Activated CD4-positive, alpha-beta memory T cell treated with anti-CD3 and anti-CD28 coated beads, Interleukin-2, amount 10 ng/mL, durations not matched to agents 7 days and 5 days (primary cell): ENCODE data around the gene BMPR2. TPM values are rescaled to one million over a fixed set of nuclear protein-coding genes. Genes with fewer than 3 reads are reported as not detected.

Source experiments
- CTCF ChIA-PET: fragments of 350-600 bp; sonication (Branson Sonifier 250); formaldehyde crosslinking; loops from one replicate; lab custom pipeline; 2021; ENCODE audit warnings: antibody characterized with exemption, inconsistent platforms; lab: Charles Lee
- POLR2A ChIA-PET: fragments of 350-600 bp; sonication (Branson Sonifier 250); formaldehyde crosslinking; loops from one replicate; lab custom pipeline; 2021; ENCODE audit warnings: antibody characterized with exemption; lab: Charles Lee
- DNase-seq: peaks from one replicate; pipeline ENCODE4 v3.0.0-alpha.2; 2020
- H3K27ac Mint-ChIP-seq: one replicate; pipeline ENCODE4 v1.8.0; 2021; ENCODE audit warnings: mild to moderate bottlenecking, mixed read lengths
- H3K27me3 Mint-ChIP-seq: one replicate; pipeline ENCODE4 v1.8.0; 2021; ENCODE audit warnings: mixed read lengths
- H3K36me3 Mint-ChIP-seq: one replicate; pipeline ENCODE4 v1.8.0; 2021; ENCODE audit warnings: low read depth, mixed read lengths
- H3K4me1 Mint-ChIP-seq: one replicate; pipeline ENCODE4 v1.8.0; 2021; ENCODE audit warnings: mixed read lengths
- H3K4me3 Mint-ChIP-seq: one replicate; pipeline ENCODE4 v1.8.0; 2021; ENCODE audit warnings: mild to moderate bottlenecking, mixed read lengths
- H3K9me3 Mint-ChIP-seq: one replicate; pipeline ENCODE4 v1.8.0; 2021; ENCODE audit warnings: mixed read lengths
- total RNA-seq, 2 experiments: library from RNA; stranded (reverse); gene quantifications; one replicate each; pipeline ENCODE4 v1.2.3, GENCODE V29; 2021

Gene BMPR2
- total RNA-seq, 2 experiments from 2014 or later, result 9.7 to 10.6 TPM

- Mint-ChIP-seq H3K4me1 (no peaks in the 10 kb centered on the region), H3K36me3 (no peaks in the 10 kb centered on the region), H3K27me3 (no peaks in the 10 kb centered on the region), H3K4me3 (no peak overlapping the region), H3K9me3 (no peaks in the 10 kb centered on the region), H3K27ac (no peak overlapping the region)
- CTCF ChIA-PET, result no interaction called here
- POLR2A ChIA-PET, result no interaction called here
- DNase-seq, result no peak
These were observed 29.7 kb downstream of the BMPR2 start for GRCh38 chr2:202405798-202406197.

- POLR2A ChIA-PET, result no interaction called here
- Mint-ChIP-seq H3K36me3 (no peaks in the 10 kb centered on the region), H3K4me1 (no peaks in the 10 kb centered on the region), H3K4me3 (no peak overlapping the region), H3K9me3 (no peaks in the 10 kb centered on the region), H3K27me3 (no peaks in the 10 kb centered on the region), H3K27ac (no peak overlapping the region)
- CTCF ChIA-PET, result no interaction called here
- DNase-seq, result no peak
These were observed 30.4 kb downstream of the BMPR2 start for GRCh38 chr2:202406445-202406978.

GRCh38 chr2:202408546-202409140 is 32.5 kb downstream of the BMPR2 start:
- no peak overlapping the region for H3K27ac Mint-ChIP-seq
- no peak overlapping the region for H3K4me3 Mint-ChIP-seq
- no peaks in the 10 kb centered on the region for H3K9me3 Mint-ChIP-seq
- H3K4me1 Mint-ChIP-seq, result no peaks in the 10 kb centered on the region
- H3K36me3 Mint-ChIP-seq, result no peaks in the 10 kb centered on the region
- ChIA-PET CTCF (no interaction called here), POLR2A (no interaction called here)
- H3K27me3 Mint-ChIP-seq, result no peaks in the 10 kb centered on the region
- DNase-seq, result no peak

GRCh38 chr2:202410092-202410491 is 34.0 kb downstream of the BMPR2 start:
- no peak for DNase-seq
- CTCF ChIA-PET, result no interaction called here
- POLR2A ChIA-PET, result no interaction called here
- H3K27ac Mint-ChIP-seq, result no peak overlapping the region
- H3K4me1 Mint-ChIP-seq, result no peaks in the 10 kb centered on the region
- H3K36me3 Mint-ChIP-seq, result no peaks in the 10 kb centered on the region
- no peaks in the 10 kb centered on the region for H3K9me3 Mint-ChIP-seq
- no peak overlapping the region for H3K4me3 Mint-ChIP-seq
- no peaks in the 10 kb centered on the region for H3K27me3 Mint-ChIP-seq

- ChIA-PET CTCF (no interaction called here), POLR2A (no interaction called here)
- H3K27ac Mint-ChIP-seq, result no peak overlapping the region
- no peak for DNase-seq
- no peaks in the 10 kb centered on the region for H3K36me3 Mint-ChIP-seq
- no peaks in the 10 kb centered on the region for H3K4me1 Mint-ChIP-seq
- no peak overlapping the region for H3K4me3 Mint-ChIP-seq
- H3K9me3 Mint-ChIP-seq, result no peaks in the 10 kb centered on the region
- H3K27me3 Mint-ChIP-seq, result no peaks in the 10 kb centered on the region
These were observed 35.0 kb downstream of the BMPR2 start for GRCh38 chr2:202411097-202411496.

- H3K9me3 Mint-ChIP-seq, result no peaks in the 10 kb centered on the region
- H3K4me3 Mint-ChIP-seq, result no peak overlapping the region
- no peak overlapping the region for H3K27ac Mint-ChIP-seq
- POLR2A ChIA-PET, result no interaction called here
- H3K36me3 Mint-ChIP-seq, result no peaks in the 10 kb centered on the region
- CTCF ChIA-PET, result no interaction called here
- no peaks in the 10 kb centered on the region for H3K27me3 Mint-ChIP-seq
- H3K4me1 Mint-ChIP-seq, result no peaks in the 10 kb centered on the region
- DNase-seq, result no peak
These were observed 41.9 kb downstream of the BMPR2 start for GRCh38 chr2:202418027-202418426.

GRCh38 chr2:202418511-202418910 is 42.4 kb downstream of the BMPR2 start:
- Mint-ChIP-seq H3K4me3 (no peak overlapping the region), H3K27ac (no peak overlapping the region), H3K4me1 (no peaks in the 10 kb centered on the region), H3K36me3 (no peaks in the 10 kb centered on the region), H3K9me3 (no peaks in the 10 kb centered on the region), H3K27me3 (no peaks in the 10 kb centered on the region)
- CTCF ChIA-PET, result no interaction called here
- POLR2A ChIA-PET, result no interaction called here
- DNase-seq, result no peak

GRCh38 chr2:202423139-202423538 is 47.0 kb downstream of the BMPR2 start:
- CTCF ChIA-PET, result no interaction called here
- Mint-ChIP-seq H3K36me3 (peaks cover 4% of the 10 kb centered on the region), H3K27me3 (no peaks in the 10 kb centered on the region), H3K4me3 (no peak overlapping the region), H3K27ac (no peak overlapping the region), H3K4me1 (no peaks in the 10 kb centered on the region), H3K9me3 (no peaks in the 10 kb centered on the region)
- no peak for DNase-seq
- POLR2A ChIA-PET, result no interaction called here

GRCh38 chr2:202425036-202425435 is 48.9 kb downstream of the BMPR2 start:
- ChIA-PET CTCF (no interaction called here), POLR2A (no interaction called here)
- Mint-ChIP-seq H3K4me3 (no peak overlapping the region), H3K9me3 (peaks cover 12% of the 10 kb centered on the region), H3K27me3 (no peaks in the 10 kb centered on the region), H3K27ac (no peak overlapping the region), H3K4me1 (no peaks in the 10 kb centered on the region), H3K36me3 (peaks cover 14% of the 10 kb centered on the region)
- no peak for DNase-seq

GRCh38 chr2:202426751-202427150 is 50.6 kb downstream of the BMPR2 start:
- ChIA-PET CTCF (no interaction called here), POLR2A (no interaction called here)
- peaks cover 14% of the 10 kb centered on the region for H3K9me3 Mint-ChIP-seq
- H3K27ac Mint-ChIP-seq, result no peak overlapping the region
- no peaks in the 10 kb centered on the region for H3K27me3 Mint-ChIP-seq
- no peak for DNase-seq
- H3K4me3 Mint-ChIP-seq, result no peak overlapping the region
- no peaks in the 10 kb centered on the region for H3K4me1 Mint-ChIP-seq
- H3K36me3 Mint-ChIP-seq, result peaks cover 14% of the 10 kb centered on the region

GRCh38 chr2:202429164-202429980 is 53.2 kb downstream of the BMPR2 start:
- ChIA-PET POLR2A (no interaction called here), CTCF (no interaction called here)
- H3K36me3 Mint-ChIP-seq, result peaks cover 14% of the 10 kb centered on the region
- no peak overlapping the region for H3K4me3 Mint-ChIP-seq
- no peaks in the 10 kb centered on the region for H3K27me3 Mint-ChIP-seq
- DNase-seq, result no peak
- H3K9me3 Mint-ChIP-seq, result peaks cover 14% of the 10 kb centered on the region
- no peak overlapping the region for H3K27ac Mint-ChIP-seq
- no peaks in the 10 kb centered on the region for H3K4me1 Mint-ChIP-seq

GRCh38 chr2:202432776-202433175 is 56.6 kb downstream of the BMPR2 start:
- ChIA-PET POLR2A (no interaction called here), CTCF (no interaction called here)
- no peak for DNase-seq
- H3K36me3 Mint-ChIP-seq, result peaks cover 10% of the 10 kb centered on the region
- no peaks in the 10 kb centered on the region for H3K27me3 Mint-ChIP-seq
- peaks cover 14% of the 10 kb centered on the region for H3K9me3 Mint-ChIP-seq
- no peak overlapping the region for H3K4me3 Mint-ChIP-seq
- no peaks in the 10 kb centered on the region for H3K4me1 Mint-ChIP-seq
- no peak overlapping the region for H3K27ac Mint-ChIP-seq

GRCh38 chr2:202434472-202434871 is 58.3 kb downstream of the BMPR2 start:
- DNase-seq, result no peak
- Mint-ChIP-seq H3K36me3 (peaks cover 1% of the 10 kb centered on the region), H3K9me3 (peaks cover 8% of the 10 kb centered on the region), H3K27ac (no peak overlapping the region), H3K4me3 (no peak overlapping the region), H3K27me3 (no peaks in the 10 kb centered on the region), H3K4me1 (no peaks in the 10 kb centered on the region)
- POLR2A ChIA-PET, result no interaction called here
- CTCF ChIA-PET, result interaction anchor here (0.6 kb wide), 1 partner anchor 1889 kb away, joined by 3 read pairs; no protein-coding TSS in a partner anchor
